ENCODE measurements around the gene LMO3. TPM values are rescaled to one million over a fixed set of nuclear protein-coding genes. Genes with fewer than 3 reads are reported as not detected.

The LMO3 gene
- total and polyA plus RNA-seq, 2 experiments from 2014 or later = 7.9 to 15.1 TPM

GRCh38 chr12:16626991-16627390 is 21.0 kb upstream of the LMO3 start:
- Histone ChIP-seq H3K27ac (ENCODE audit: low read depth) (no peak overlapping the region), H3K36me3 (ENCODE audit: insufficient read depth) (no peaks in the 10 kb centered on the region), H4K20me1 (replicated peaks; ENCODE audit: insufficient read depth) (no peaks in the 10 kb centered on the region), H3K27me3 (ENCODE audit: insufficient read depth) (no peaks in the 10 kb centered on the region), H3K4me1 (ENCODE audit: insufficient read depth) (peaks cover 3% of the 10 kb centered on the region), H3K4me2 (no peak overlapping the region), H3K9me2 (ENCODE audit: insufficient read depth) (no peaks in the 10 kb centered on the region), H3F3A (replicated peaks; ENCODE audit: low read depth) (no peaks in the 10 kb centered on the region), H2AFZ (no peak overlapping the region), H3K79me2 (replicated peaks; ENCODE audit: insufficient read depth) (no peaks in the 10 kb centered on the region), H3K4me3 (no peak overlapping the region)
- Mint-ChIP-seq H3K27me3 (ENCODE audit: insufficient read depth, low read depth, poor library complexity) (no peaks in the 10 kb centered on the region), H3K4me1 (peaks cover 1% of the 10 kb centered on the region; the same call in 2 of the 3 replicates), H3K36me3 (ENCODE audit: low read depth) (no peaks in the 10 kb centered on the region), H3K4me3 (no peak overlapping the region), H3K9me3 (no peaks in the 10 kb centered on the region), H3K27ac (no peak overlapping the region)
- DNase-seq (ENCODE audit: low spot score) (no peak), ATAC-seq (no peak)
- TF ChIP-seq NANOG (IDR thresholded peaks at IDR 0.05; ENCODE audit: borderline replicate concordance) (no peak), REST (IDR thresholded peaks at IDR 0.05; ENCODE audit: unreplicated experiment) (no peak), ZNF331 (CRISPR knock-in tag; IDR thresholded peaks at IDR 0.05; ENCODE audit: low read depth) (no peak), ZNF462 (CRISPR knock-in tag; IDR thresholded peaks at IDR 0.05) (no peak), POLR2AphosphoS5 (IDR thresholded peaks at IDR 0.05; ENCODE audit: low read depth) (no peak), EZH2 (IDR thresholded peaks at IDR 0.05; ENCODE audit: low read depth, unreplicated experiment) (no peak)
